HG03039 (cell line): ENCODE measurements around the gene NDE1.
"Not testable (repeated sequence)": the region's sequence is repeated elsewhere in the genome, so short reads cannot be mapped to it uniquely, and the experiment has no call there.

Source experiments
- ATAC-seq: cut with Tn5 transposase; IDR thresholded peaks from one replicate; pipeline ENCODE4 v1.9.1; 2021; ENCODE audit warnings: mild to moderate bottlenecking, moderate library complexity; ENCODE audit not compliant: unreplicated experiment

Gene NDE1

DNA sequence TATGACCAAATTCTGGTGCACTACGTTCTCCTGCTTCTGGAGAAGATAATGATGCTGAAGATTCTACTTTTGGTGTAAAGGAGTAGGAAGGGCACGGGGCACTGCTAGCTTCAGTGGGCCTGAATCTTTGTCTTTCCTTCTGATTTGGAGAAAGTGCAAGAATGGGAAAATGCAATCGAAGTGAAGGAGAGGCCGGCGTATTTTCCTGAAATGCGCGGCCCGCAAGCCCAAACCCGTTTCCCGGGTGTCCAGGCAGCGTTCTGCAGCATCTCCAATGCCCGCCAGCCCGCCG, 372 bp upstream of the NDE1 start:
- ATAC-seq: no peak

- no peak for ATAC-seq
Measured at GRCh38 chr16:15650698-15651171, 690 bp downstream of the NDE1 start.

GRCh38 chr16:15652293-15653001, 2.4 kb downstream of the NDE1 start:
- ATAC-seq: no peak

GRCh38 chr16:15653227-15653626, 3.2 kb downstream of the NDE1 start:
- no peak for ATAC-seq

DNA sequence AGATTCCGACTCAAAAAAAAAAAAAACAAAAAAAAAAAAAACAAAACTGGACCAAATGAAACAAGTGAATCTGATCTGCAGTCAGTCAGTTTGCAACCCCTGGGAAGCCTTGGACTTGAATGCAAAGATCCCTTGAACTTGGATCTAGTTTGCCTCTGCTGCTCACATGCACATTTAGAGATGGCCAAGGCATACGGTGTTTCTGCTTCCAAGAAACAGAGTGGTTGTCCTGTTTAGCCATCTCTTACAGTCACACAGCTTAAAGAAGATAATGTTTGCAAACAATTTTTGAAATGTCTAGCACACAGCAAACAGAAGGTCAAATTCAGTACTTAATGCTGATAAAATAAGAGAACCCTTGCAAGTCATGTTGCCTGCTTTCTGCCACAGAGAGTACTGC, 4.5 kb downstream of the NDE1 start:
- no peak for ATAC-seq

- ATAC-seq: not testable (repeated sequence)
Measured at GRCh38 chr16:15655561-15655960, 5.5 kb downstream of the NDE1 start.

DNA sequence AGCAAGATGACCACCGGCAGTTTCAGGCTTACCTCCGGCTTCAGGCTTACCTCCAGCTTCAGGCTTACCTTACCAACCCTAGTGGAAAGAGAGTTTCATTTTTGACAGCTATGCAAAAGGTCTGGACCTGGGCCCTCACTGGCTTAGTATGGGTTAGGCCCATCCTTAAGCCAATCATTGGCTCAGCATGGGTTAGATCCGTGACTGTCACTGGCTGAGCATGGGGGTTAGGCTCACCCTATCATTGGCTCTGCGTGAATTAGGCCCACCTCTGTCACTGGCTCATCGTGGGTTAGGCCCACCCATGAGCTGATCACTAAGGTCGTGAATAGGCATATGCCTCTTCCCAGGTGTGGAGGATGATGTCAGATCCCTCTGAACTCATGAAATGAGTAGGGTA, 8.1 kb downstream of the NDE1 start:
- no peak for ATAC-seq

DNA sequence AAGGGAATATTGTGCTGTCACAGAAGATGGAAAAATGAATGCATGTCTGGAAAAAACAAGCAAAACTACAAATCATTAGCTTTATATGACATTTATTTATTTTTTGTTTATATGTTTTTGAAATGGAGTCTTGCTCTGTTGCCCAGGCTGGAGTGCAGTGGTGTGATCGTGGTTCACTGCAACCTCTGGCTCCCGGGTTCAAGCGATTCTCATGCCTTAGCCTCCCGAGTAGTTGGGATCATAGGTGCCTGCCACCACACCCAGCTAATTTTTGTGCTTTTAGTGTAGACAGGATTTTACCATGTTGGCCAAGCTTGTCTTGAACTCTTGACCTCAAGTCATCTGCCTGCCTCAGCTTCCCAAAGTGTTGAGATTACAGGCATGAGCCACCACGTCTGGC, 8.5 kb downstream of the NDE1 start:
- ATAC-seq: no peak

DNA sequence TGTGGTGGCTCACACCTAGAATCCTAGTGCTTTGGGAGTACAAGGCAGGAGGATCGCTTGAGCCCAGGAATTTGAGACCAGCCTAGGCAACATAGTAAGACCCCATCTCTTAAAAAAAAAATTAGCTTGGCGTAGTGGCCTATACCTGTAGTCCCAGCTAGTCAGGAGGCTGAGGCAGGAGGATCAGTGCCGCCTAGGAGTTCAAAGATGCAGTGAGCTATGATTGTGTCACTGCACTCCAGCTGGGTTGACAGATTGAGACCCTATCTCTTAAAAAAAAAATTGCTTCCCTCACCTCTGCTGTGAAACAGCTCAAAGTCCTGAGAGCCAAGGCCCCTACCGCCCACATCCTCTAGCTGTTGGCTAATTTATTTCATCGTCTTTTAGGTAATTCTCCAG, 10.2 kb downstream of the NDE1 start:
- no peak for ATAC-seq

DNA sequence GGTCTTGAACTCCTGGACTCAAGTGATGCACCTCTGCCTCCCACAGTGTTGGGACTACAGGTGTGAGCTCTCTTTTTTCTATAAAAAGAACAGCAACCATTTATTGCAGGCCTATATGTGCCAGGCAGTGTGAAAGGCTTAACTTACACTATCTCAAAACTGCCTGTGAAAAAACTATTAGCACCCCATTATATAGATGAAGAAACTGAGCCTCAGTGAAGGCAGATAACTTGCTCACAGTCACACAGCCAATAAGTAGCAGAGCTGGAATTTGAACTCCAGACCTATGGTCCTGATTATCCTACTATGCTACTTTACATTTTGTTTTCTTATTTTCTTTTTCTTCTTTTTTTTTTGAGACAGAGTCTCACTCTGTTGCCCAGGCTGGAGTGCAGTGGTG, 15.1 kb downstream of the NDE1 start:
- no peak for ATAC-seq

DNA sequence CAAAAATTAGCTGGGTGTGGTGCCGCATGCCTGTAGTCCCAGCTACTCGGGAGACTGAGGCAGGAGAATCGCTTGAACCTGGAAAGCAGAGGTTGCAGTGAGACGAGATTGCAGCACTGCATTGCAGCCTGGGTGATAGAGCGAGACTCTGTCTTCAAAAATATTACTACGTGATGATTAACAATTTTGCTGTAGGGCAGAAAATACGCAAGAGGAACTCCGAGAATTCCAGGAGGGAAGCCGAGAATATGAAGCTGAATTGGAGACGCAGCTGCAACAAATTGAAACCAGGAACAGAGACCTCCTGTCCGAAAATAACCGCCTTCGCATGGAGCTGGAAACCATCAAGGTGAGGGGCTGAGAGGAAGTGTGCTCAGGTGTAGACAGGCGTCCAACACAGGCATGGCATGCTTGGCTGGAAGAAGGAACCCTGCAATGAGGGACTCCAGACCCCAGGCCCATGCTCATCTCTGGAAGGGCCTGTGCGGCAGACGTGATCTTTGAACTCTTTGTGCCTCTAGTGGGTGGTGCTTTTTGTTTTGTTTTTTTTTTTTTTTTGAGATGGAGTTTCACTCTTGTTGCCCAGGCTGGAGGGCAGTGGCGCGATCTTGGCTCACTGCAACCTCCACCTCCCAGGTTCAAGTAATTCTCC, 17.2 kb downstream of the NDE1 start:
- ATAC-seq: no peak

GRCh38 chr16:15671530-15672117, 21.6 kb downstream of the NDE1 start:
- no peak for ATAC-seq

DNA sequence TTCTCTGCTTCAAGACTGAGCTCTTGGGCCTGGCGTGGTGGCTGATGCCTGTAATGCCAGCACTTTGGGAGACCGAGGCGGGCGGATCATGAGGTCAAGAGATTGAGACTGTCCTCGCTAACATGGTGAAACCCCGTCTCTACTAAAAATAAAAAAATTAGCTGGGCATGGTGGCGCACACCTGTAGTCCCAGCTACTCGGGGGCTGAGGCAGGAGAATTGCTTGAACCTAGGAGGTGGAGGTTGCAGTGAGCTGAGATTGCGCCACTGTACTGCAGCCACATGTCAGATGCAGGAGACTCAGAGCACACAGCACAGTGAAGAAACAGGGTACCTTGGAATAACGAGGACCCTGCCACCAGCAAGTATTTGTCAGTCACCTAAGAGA, 22.1 kb downstream of the NDE1 start:
- not testable (repeated sequence) for ATAC-seq

GRCh38 chr16:15672514-15673167, 22.6 kb downstream of the NDE1 start:
- no peak for ATAC-seq

- no peak for ATAC-seq
Measured at GRCh38 chr16:15674571-15674970, 24.5 kb downstream of the NDE1 start.

DNA sequence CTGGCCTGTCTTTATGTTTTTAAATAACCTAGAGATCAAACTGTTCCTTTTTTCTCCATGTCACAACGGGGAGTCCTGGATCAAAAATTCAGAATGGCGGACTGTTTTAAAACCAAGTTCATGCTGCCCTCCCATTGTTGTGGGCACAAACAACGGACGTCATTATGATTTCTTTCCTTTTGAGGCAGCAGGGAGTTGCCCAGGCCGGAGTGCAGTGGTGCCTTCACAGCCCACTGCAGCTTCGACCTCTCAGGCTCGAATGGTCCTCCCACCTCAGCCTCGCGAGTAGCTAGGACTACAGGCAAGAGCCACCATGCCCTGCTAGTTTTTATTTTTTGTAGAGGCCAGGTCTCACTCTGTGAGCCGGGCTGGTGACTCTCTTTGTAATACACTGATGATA, 26.5 kb downstream of the NDE1 start:
- no peak for ATAC-seq

- ATAC-seq: no peak
Measured at GRCh38 chr16:15677447-15677846, 27.4 kb downstream of the NDE1 start.

DNA sequence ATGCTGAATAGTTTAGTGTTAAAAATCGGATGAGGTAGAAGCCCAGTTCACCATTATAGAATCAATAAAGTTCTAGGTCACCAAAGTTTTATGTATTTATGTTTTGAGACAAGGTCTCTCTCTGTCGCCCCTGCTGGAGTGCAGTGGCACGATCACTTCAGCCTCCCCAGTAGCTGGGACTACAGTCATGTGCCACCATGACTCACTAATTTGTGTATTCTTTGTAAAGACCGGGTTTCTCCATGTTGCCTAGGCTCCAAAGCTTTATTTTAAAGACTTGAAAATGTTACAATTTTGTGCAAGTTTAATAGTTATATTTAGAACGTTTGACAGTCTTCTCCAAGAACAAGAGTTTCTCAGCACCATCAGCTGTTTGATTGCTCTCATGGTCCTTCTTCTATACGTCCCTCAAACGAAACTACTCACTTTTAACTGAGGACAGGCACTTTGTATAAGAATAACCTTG, 32.1 kb downstream of the NDE1 start:
- no peak for ATAC-seq

DNA sequence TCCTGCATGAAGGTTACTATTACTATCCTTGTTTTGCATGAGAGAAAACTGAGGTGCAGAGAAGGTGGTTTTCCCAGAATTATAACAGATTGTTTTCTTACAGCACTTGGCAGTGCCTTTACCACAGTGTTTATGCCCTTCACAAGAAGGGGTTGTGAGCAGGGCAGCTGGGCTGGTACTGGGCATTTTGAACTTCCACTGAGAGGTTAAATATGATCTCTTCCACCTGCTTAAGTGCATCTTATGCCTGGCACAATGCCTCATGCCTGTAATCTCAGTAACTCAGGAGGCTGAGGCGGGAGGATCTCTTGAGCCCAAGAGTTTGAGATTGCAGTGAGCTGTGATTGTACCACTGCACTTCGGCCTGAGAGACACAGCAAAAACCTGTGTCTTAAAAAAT, 36.2 kb downstream of the NDE1 start:
- ATAC-seq: no peak

- ATAC-seq: no peak
Measured at GRCh38 chr16:15689290-15689689, 39.2 kb downstream of the NDE1 start.

DNA sequence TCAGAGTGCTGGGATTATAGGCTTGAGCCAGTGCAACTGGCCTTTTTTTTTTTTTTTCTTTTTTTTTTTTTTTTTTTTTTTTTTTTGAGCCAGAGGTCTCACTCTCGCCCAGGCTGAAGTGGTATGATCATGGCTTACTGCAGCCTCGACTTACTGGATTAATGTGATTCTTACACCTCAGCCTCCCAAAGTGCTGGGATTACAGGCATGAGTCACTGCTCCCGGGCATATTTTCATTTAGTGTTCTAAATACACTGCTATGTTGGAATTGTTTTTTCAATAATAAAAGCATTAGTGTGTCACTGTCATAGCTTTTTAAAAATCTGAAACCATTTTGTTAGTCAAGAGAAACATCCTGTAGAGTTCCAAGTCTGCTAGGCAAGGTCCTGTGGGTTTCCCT, 40.3 kb downstream of the NDE1 start:
- ATAC-seq: no peak

DNA sequence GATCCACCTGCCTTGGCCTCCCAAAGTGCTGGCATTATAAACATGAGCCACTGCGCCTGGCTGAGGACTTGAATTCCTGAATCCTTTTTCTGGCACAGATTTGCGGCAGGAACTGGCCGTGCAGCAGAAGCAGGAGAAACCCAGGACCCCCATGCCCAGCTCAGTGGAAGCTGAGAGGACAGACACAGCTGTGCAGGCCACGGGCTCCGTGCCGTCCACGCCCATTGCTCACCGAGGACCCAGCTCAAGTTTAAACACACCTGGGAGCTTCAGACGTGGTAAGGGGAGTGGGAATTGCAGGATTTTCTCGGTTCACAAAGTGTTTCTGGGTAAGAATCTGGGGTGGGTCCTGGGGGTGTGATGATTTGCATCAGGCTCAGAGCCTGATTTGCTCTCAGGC, 41.0 kb downstream of the NDE1 start:
- no peak for ATAC-seq
